Epithelial cell of alveolus of lung (primary cell): ENCODE measurements around the gene PCDHGA8. TPM values are rescaled to one million over a fixed set of nuclear protein-coding genes. Genes with fewer than 3 reads are reported as not detected.

Source experiments
- total RNA-seq: library from RNA; depleted of rRNA; stranded (reverse); fragments of >200 nt; gene quantifications from 2 replicates; pipeline ENCODE4 v1.2.1, GENCODE V29; 2015

PCDHGA8 gene
- total RNA-seq, 1 donor from 2014 or later, result 0.65 TPM

GRCh38 chr5:141417494-141418172, 25.2 kb downstream of the PCDHGA8 start, which contains the start of gene PCDHGB7:
Gene PCDHGB7 (plus strand): TSS chr5:141417677. CDS start chr5:141417860, 183 bp downstream.

GRCh38 chr5:141420855-141421488, 28.5 kb downstream of the PCDHGA8 start, which contains the start of gene PCDHGA11:
Gene PCDHGA11 (plus strand): TSS chr5:141421051. CDS start chr5:141421228, 177 bp downstream.

GRCh38 chr5:141430332-141431113, 38.1 kb downstream of the PCDHGA8 start, which contains the start of gene PCDHGA12:
Gene PCDHGA12 (plus strand): TSS chr5:141430507. CDS start chr5:141430760, 253 bp downstream.

Other genes with a start within 250 kb of the PCDHGA8 start
- gene PCDHB6, start 242.6 kb upstream of the PCDHGA8 start, total RNA-seq, result 0.64 TPM in 1 of 2 replicates, not detected in the other
- under 0.01 and 1.9 TPM in 2 replicates for gene PCDHB7, start 220.0 kb upstream of the PCDHGA8 start, total RNA-seq
- not detected in 2 replicates for gene PCDHB8, start 214.8 kb upstream of the PCDHGA8 start, total RNA-seq
- 0.08 and 0.13 TPM in 2 replicates for gene PCDHB16, start 210.2 kb upstream of the PCDHGA8 start, total RNA-seq
- 0.08 TPM in 1 of 2 replicates, not detected in the other for gene PCDHB9, start 205.5 kb upstream of the PCDHGA8 start, total RNA-seq
- gene PCDHB10, start 200.3 kb upstream of the PCDHGA8 start, total RNA-seq, result 0.13 and 0.24 TPM in 2 replicates
- 0.13 and 1.7 TPM in 2 replicates for gene PCDHB11, start 193.0 kb upstream of the PCDHGA8 start, total RNA-seq
- gene PCDHB12, start 183.9 kb upstream of the PCDHGA8 start, total RNA-seq, result 0.08 TPM in 1 of 2 replicates, not detected in the other
- 0.26 and 1.0 TPM in 2 replicates for gene PCDHB13, start 178.7 kb upstream of the PCDHGA8 start, total RNA-seq
- 1.4 TPM in 1 of 2 replicates, not detected in the other for gene PCDHB14, start 169.3 kb upstream of the PCDHGA8 start, total RNA-seq
- under 0.01 and 0.48 TPM in 2 replicates for gene PCDHB15, start 147.2 kb upstream of the PCDHGA8 start, total RNA-seq
- not detected in 2 replicates for gene SLC25A2, start 88.6 kb upstream of the PCDHGA8 start, total RNA-seq
- gene TAF7, start 71.8 kb upstream of the PCDHGA8 start, total RNA-seq, result 45.3 and 69.6 TPM in 2 replicates
- 0.13 and 0.64 TPM in 2 replicates for gene PCDHGA1, start 62.1 kb upstream of the PCDHGA8 start, total RNA-seq
- gene PCDHGA2, start 53.9 kb upstream of the PCDHGA8 start, total RNA-seq, result 0.39 and 3.8 TPM in 2 replicates
- gene PCDHGA3, start 48.8 kb upstream of the PCDHGA8 start, total RNA-seq, result 0.65 and 0.72 TPM in 2 replicates
- gene PCDHGB1, start 42.5 kb upstream of the PCDHGA8 start, total RNA-seq, result 0.39 and 2.2 TPM in 2 replicates
- gene PCDHGA4, start 37.6 kb upstream of the PCDHGA8 start, total RNA-seq, result 0.78 and 6.0 TPM in 2 replicates
- 0.39 and 3.0 TPM in 2 replicates for gene PCDHGB2, start 32.6 kb upstream of the PCDHGA8 start, total RNA-seq
- gene PCDHGA5, start 28.5 kb upstream of the PCDHGA8 start, total RNA-seq, result 0.13 and 1.3 TPM in 2 replicates
- gene PCDHGB3, start 22.4 kb upstream of the PCDHGA8 start, total RNA-seq, result 0.39 and 6.1 TPM in 2 replicates
- gene PCDHGA6, start 18.7 kb upstream of the PCDHGA8 start, total RNA-seq, result 1.0 and 3.0 TPM in 2 replicates
- gene PCDHGA7, start 9.9 kb upstream of the PCDHGA8 start, total RNA-seq, result 0.65 and 4.0 TPM in 2 replicates
- gene PCDHGB4, start 4.9 kb upstream of the PCDHGA8 start, total RNA-seq, result 3.7 and 9.3 TPM in 2 replicates
- gene PCDHGB5, start 5.3 kb downstream of the PCDHGA8 start, total RNA-seq, result 7.6 and 13.0 TPM in 2 replicates
- gene PCDHGA9, start 10.1 kb downstream of the PCDHGA8 start, total RNA-seq, result 1.4 and 7.8 TPM in 2 replicates
- 1.2 and 5.7 TPM in 2 replicates for gene PCDHGB6, start 15.4 kb downstream of the PCDHGA8 start, total RNA-seq
- gene PCDHGA10, start 20.4 kb downstream of the PCDHGA8 start, total RNA-seq, result 3.4 and 11.8 TPM in 2 replicates
- gene PCDHGB7, start 25.0 kb downstream of the PCDHGA8 start, total RNA-seq, result 7.2 and 23.6 TPM in 2 replicates
- gene PCDHGA11, start 28.4 kb downstream of the PCDHGA8 start, total RNA-seq, result 5.9 and 13.7 TPM in 2 replicates
- 10.2 and 17.4 TPM in 2 replicates for gene PCDHGA12, start 37.9 kb downstream of the PCDHGA8 start, total RNA-seq
- 51.5 and 161 TPM in 2 replicates for gene PCDHGC3, start 83.3 kb downstream of the PCDHGA8 start, total RNA-seq
- gene PCDHGC4, start 92.4 kb downstream of the PCDHGA8 start, total RNA-seq, result 0.13 and 3.1 TPM in 2 replicates
- 0.78 and 1.1 TPM in 2 replicates for gene PCDHGC5, start 96.4 kb downstream of the PCDHGA8 start, total RNA-seq
- 25.1 and 49.1 TPM in 2 replicates for gene DIAPH1, start 226.4 kb downstream of the PCDHGA8 start, total RNA-seq
- gene HDAC3, start 244.2 kb downstream of the PCDHGA8 start, total RNA-seq, result 49.8 and 53.3 TPM in 2 replicates
- gene RELL2, start 244.4 kb downstream of the PCDHGA8 start, total RNA-seq, result 2.4 and 3.7 TPM in 2 replicates